Stimulated activated CD4-positive, alpha-beta T cell treated with anti-CD3 and anti-CD28 coated beads, Interleukin-12 subunit alpha, Interleukin-12 subunit beta, amount 100 ng/mL, for 24 hours (primary cell): Measurements from ENCODE around the gene ENKD1.
A peak's percentile ranks its signal among the peaks of the same experiment; 100 is the strongest.

Experiments
- DNase-seq, 2 experiments: peaks; one replicate each; pipeline ENCODE4 v3.0.0-alpha.2; 2020; ENCODE audit warnings: low read depth in 2 of 2

The ENKD1 gene

DNA sequence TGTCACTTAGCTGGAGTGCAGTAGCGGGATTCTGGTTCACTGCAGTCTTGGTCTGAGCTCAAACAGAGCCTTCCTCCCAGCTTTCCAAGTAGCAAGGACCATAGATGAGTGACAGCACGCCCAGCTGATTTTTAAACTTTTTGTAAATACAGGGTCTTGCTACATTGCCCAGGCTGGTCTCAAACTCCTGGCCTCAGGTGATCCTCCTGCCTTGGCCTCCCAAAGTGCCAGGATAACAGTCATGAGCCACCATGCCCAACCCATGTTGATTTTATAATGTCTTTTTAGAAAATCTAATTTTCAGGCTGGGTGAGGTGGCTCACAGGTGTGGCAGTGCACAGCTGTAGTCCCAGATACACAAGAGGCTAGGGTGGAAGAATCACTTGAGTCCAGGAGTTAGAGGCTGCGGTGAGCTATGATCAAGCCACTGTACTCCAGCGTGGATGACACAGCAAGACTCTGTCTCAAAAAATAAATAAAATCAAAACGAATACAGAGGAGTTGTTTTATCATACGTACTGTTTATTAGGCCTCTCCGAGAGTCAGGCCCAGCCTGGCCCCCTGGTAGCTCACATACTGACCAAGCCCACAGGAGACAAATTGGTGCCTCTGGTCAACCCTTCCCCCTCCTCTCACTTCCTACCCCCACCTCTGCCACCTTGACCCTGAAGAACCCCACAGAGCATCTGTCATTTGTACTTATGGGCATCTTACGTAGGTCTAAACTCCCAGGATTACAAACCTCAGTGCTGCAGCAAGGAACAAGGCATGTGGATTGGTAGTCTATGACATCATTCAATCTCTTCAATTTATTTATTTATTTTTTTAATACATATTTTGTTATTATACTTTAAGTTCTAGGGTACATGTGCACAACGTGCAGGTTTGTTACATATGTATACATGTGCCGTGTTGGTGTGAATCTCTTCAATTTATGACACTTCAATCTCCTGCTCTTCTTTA, 13.7 kb upstream of the ENKD1 start:
- DNase-seq = no peak

DNA sequence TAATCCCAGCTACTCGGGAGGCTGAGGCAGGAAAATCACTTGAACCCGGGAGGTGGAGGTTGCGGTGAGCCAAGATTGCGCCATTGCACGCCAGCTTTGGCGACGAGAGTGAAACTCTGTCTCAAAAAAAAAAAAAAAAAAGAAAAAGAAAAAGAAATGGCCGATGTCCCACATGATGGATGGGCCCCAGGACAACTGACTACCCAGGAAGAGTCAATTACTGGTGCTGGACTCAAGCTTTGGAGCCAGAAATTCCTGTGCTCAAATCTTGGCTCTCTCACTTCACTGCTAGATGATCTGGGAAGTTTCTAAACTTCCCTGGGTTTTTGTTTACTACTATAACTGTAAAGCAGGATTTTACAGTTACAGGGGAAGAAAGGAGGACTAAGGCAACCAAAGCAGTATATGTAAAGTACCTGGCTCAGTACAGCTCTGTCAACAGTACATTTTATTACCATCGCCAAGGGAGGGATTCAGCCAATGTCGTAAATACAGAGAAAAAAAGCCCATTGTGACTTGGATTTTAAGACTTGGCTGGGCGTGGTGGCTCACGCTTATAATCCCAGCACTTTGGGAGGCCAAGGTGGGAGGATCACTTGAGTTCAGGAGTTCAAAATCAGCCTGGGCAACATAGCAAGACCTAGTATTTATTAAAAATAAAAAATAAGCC, 11.9 kb upstream of the ENKD1 start:
- DNase-seq = no peak

DNA sequence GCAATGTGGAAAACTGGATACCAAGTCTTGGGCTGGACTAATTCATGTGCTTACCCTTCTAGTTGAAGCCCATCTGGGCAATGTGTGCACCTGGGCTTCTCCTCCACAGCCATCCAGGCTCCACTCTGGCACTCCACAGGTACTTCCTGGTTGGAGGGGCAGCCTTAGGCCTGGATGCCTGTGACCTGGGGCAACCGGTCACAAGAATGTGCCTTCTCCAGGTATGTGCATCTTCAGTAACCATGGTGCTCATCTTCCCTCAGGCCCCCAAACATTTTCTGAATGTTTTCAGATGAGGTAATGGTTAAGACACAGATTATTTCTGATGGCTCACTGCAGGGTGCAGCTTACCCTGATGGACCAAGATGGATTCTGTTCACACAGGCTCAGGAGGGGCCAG, 11.2 kb upstream of the ENKD1 start:
- no peak for DNase-seq

DNA sequence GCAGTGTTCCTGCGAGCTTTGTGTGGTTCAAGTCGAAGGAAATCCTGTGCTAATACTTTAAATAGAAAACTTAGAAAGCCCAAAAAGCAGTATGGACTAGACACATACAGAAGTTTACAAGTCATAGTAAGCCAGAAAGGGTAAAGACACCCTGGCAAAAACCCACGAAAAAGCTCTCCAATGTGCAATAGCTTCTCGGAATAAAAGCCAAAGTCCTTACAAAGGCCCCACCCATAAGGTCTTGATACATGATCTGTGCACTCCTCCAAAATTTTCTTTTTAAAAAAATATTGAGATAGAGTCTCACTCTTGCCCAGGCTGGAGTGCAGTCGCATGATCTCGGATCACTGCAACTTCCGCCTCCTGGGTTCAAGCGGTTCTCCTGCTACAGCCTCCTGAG, 10.4 kb upstream of the ENKD1 start:
- no peak for DNase-seq

- DNase-seq = no peak
These were observed 10.0 kb upstream of the ENKD1 start for GRCh38 chr16:67676516-67676915.

- DNase-seq = no peak
These were observed 9.4 kb upstream of the ENKD1 start for GRCh38 chr16:67675999-67676398.

- no peak for DNase-seq
These were observed 9.0 kb upstream of the ENKD1 start for GRCh38 chr16:67675579-67675935.

DNA sequence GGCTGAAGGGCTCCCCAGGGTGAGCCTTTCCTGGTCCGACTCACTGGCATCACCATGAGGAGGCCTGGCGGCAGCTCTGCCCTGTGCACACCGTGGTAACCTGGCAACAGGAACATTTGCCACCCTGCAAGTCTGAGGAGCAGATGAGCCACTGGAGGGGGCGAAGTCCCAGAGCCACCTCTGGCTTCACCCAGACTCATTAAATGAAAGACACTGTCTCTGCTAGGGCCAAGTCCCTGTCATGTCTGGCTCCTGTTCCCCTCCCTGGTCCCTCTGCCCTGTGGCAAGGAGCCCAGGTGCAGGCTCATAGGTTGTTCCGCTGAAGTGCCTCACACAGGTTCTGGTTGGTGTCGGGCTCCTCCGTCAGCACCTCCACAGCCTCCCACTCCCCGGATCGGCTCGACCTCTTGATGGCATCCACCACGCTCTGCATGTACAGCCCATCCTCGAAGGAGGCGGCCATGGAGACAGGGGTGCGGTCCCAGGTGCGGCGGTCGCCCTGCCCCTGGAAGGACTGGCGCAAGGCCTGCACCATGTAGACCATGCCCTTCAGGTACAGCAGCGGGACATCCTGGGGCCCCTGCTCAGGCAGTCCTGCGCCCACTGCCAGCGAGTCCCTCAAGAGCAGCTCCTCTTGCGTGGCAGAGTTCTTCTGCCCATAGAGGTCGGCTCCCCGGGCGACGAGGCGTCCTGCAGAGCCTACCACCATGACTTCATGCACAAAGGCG, 8.5 kb upstream of the ENKD1 start:
- no peak for DNase-seq

- DNase-seq = no peak
These were observed 7.4 kb upstream of the ENKD1 start for GRCh38 chr16:67673712-67674580.

DNA sequence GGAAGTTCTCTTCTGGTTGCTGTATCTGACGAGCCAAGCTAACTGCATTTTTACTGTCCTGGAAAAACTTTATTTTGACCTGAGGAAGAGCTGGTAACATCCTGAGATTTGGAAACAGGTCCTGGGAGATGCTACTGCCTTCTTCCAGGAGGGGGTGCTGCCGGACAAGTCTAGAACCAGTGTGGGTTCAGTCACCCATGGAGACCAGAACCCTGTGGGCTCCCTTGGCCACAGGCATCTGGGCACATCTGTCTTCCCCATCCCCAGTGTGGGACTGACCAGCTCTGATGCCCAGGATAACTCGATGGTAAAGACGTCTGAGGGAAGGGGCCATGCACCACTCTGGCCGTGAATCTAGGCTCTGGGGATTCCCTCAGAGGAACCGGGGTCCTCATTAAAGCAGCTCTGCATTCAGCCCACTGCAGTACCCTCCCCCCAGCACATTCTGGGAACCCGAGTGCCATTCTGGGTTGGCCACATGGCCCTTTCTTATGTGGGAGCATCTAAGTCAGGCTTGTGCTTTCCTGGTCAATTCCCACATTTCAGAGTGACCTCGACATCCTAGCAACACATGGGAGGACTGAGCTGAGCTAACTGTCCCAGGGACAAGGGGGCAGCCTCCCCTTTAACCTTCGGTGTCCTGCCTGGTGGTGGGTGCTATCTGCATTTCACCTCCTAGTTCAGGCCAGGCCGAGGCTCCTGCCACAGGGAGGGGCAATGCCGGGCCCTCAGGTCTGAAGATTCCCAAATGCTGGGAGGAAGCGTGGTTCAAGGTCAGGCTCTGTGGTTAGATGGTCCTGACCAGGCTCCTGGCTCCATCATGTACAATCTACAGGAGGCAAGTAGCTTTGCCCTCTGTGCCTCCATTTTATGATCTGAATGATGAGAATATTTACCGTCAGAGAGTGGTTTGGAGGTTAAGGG, 6.5 kb upstream of the ENKD1 start:
- peak in 1 of 2 experiments; percentile 32 for DNase-seq

DNA sequence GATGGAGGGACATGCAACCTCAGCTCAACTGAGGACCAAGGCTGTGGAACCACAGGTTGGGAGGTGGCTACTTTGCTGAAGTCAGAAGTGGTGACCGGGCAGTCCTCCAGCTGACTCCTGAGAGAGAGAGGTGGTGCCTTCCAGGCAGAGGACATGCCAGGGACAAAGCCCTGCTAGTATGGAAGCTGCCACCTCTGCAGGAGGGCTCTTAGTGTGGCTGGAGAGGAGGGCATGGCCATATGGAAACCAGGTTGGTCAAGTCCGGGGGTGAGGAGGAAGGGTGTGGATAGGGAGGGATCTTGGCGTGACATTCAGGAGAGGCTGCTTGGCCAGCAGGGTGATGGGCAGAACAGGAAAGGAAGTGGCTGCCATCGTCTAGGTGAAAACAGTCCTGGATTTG, 5.8 kb upstream of the ENKD1 start:
- DNase-seq = no peak

DNA sequence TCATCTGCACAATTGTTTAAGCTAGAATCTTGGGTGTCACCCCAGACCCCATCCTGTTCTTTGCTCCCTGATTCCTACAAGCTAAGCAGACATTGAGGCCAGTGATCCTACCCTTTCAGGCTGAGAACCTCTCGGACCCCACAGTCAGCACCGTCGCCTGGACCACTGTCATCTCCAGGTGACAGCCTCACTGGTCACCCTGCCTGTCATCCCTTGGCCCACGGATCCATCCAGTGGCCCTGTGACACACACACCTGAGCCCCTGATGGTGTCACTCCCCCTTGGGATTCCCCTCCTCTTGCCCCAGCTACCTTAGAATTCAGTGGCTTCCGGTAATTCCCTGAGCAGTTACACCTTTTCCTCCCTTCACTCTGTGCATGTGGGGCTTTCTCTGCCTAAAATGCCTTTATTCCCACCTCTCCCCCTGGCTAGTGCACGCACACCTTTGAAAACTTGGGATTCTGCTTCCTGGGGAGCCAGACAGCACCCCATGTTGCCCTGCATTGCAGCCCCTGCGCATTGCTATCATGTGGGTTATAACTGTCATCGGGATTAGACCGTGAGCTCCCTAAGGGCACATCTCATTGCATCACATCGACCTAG, 3.0 kb upstream of the ENKD1 start:
- no peak for DNase-seq

DNA sequence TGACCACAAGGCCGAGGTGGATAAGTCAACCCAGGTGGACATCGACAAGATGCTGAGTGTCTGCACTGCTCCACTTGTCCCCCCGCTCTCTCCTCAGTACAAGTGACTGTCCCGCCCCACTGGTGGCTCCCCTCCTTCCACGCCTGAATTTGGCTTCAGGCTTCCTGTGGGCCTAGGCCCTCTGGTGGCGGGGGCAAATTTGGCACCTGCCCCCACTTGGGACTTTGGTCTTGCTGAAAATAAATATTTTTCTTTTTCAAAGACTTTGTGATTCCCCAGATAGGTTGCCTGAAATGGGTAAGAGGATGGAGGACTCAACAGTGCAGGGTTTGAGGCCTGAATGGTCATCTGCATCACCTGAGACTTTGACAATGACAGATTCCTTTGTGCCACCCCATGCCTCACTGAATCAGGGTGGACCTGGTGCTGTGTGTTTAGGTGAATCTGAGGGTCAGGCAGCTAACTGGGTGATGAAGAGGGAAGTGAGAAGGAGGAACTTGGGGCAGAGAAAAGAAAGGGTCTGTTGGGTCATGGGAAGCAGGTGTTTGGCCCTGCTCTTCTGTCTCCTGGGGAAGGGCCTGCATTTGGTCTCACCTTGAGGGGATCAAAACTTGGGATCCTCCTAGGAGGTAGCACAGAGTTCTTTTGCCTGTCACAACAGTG, 2.1 kb upstream of the ENKD1 start:
- DNase-seq = no peak

- peak; percentile 58 to 71 for DNase-seq
These were observed 1.4 kb upstream of the ENKD1 start for GRCh38 chr16:67667817-67668494.

GRCh38 chr16:67667453-67667816, 885 bp upstream of the ENKD1 start:
- DNase-seq = no peak

- DNase-seq = no peak
These were observed 458 bp downstream of the ENKD1 start for GRCh38 chr16:67666032-67666551.

GRCh38 chr16:67665598-67665997, 952 bp downstream of the ENKD1 start:
- no peak for DNase-seq

DNA sequence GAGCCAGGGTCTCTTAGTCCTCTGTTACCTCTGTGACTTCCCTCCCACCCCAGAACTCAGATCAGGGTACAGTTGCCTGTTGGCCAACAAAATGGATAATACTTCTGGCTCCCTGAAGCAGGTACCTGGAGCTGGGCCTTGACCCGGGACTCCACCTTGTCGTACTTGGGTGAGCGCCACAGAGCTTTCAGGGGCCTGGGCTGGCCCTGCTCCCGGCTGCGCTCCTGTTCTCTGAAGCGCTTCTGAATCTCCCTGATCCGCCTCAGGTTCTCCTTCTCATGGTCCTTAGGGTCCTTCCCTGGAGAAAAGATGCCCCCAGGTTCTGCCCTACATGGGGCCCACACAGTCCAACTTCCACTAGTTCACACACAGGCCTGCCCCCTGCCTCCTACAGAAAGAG, 1.7 kb downstream of the ENKD1 start:
- DNase-seq = no peak

DNA sequence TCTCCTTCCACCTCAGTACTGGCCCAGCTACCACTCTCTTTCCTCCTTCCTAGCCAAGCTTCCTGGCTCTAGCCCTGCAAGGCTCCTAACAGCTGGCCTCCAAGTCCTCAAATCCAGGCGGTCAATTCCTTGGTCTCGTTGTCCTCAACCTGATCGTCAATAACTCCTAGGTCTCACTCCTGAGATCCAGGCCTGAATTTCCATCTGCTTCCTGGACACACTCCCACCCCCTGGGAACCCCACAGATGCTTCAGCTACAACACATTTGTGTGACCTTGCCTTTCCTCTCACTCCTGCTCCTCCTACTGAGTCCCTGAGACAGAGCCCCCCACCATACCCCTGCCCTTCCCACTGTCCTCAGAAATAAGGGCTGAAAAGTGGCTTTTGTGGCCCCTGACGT, 2.3 kb downstream of the ENKD1 start:
- no peak for DNase-seq
